A549 (cell line): ENCODE results near the gene TSPEAR.

ENCODE experiments used
- CEBPB ChIP-seq, 2 experiments: fragments of >200 bp in 1 of 2; sonication (Bioruptor Twin) in 1 of 2; formaldehyde crosslinking in 1 of 2; IDR thresholded peaks; 2 replicates each; pipeline ENCODE4 v1.6.1; 2012 to 2016
- CTCF ChIP-seq: fragments of >200 bp; sonication (Bioruptor Twin); formaldehyde crosslinking; IDR thresholded peaks from 3 replicates; pipeline ENCODE4 v1.5.1; 2016
- EP300 ChIP-seq, 2 experiments: fragments of >200 bp; sonication (Bioruptor Twin); formaldehyde crosslinking; IDR thresholded peaks; 2 replicates in 1 of 2; 3 replicates in 1 of 2; pipeline ENCODE4 v1.6.1; 2016 to 2017
- FOSL2 ChIP-seq, 2 experiments: fragments of 450-650 bp in 1 of 2; fragments of >200 bp in 1 of 2; sonication (Bioruptor Twin) in 1 of 2; formaldehyde crosslinking; IDR thresholded peaks; 2 replicates each; pipeline versions ENCODE4 v1.5.0 to v1.6.1; 2016 to 2020; ENCODE audit warnings: mild to moderate bottlenecking in 1 of 2, moderate library complexity in 1 of 2
- HOXA7 ChIP-seq: fragments of 250-450 bp; sonication (Bioruptor Pico); IDR thresholded peaks from 2 replicates; pipeline ENCODE4 v1.5.0; 2020; ENCODE audit warnings: mild to moderate bottlenecking, moderate library complexity
- PBX3 ChIP-seq: IDR thresholded peaks from 2 replicates; pipeline ENCODE4 v1.6.1; 2012
- POLR2A ChIP-seq: IDR thresholded peaks from 2 replicates; pipeline ENCODE4 v1.6.1; 2012; ENCODE audit warnings: mild to moderate bottlenecking, low read length
- RAD21 ChIP-seq, 2 experiments: fragments of >200 bp in 1 of 2; sonication (Bioruptor Twin) in 1 of 2; formaldehyde crosslinking in 1 of 2; IDR thresholded peaks in 1 of 2; conservative IDR thresholded peaks in 1 of 2; 2 replicates in 1 of 2; 3 replicates in 1 of 2; pipeline ENCODE4 v1.6.1; 2012 to 2018; ENCODE audit warnings: inconsistent platforms in 1 of 2
- RCOR1 ChIP-seq: fragments of 150-350 bp; IDR thresholded peaks from 2 replicates; pipeline ENCODE4 v1.6.1; 2014; ENCODE audit warnings: antibody characterized with exemption, low read length, low read depth
- RFX5 ChIP-seq: fragments of 450-650 bp; IDR thresholded peaks from 2 replicates; pipeline ENCODE4 v1.7.1; 2014; ENCODE audit warnings: antibody characterized with exemption, mild to moderate bottlenecking, moderate library complexity
- SMC3 ChIP-seq: fragments of >200 bp; sonication (Bioruptor Twin); formaldehyde crosslinking; IDR thresholded peaks from 3 replicates; pipeline ENCODE4 v1.6.1; 2018; ENCODE audit warnings: inconsistent platforms

GRCh38 chr21:44529503-44530125, 181.8 kb downstream of the TSPEAR start:
- no peak for TF ChIP-seq CTCF
- TF ChIP-seq EP300 (IDR thresholded peaks at IDR 0.05) = no peak
- no peak for TF ChIP-seq RAD21 (conservative IDR thresholded peaks at IDR 0.05 in 1 of 2, IDR thresholded peaks at IDR 0.05 in 1 of 2)
- no peak for TF ChIP-seq SMC3
- TF ChIP-seq FOSL2 (IDR thresholded peaks at IDR 0.05) = no peak
- TF ChIP-seq FOSL2 (CRISPR knock-in tag; IDR thresholded peaks at IDR 0.05) = no peak
- no peak for TF ChIP-seq HOXA7 (CRISPR knock-in tag)
- no peak for TF ChIP-seq POLR2A
- TF ChIP-seq PBX3 = no peak
- no peak for TF ChIP-seq RFX5
- no peak for TF ChIP-seq CEBPB (IDR thresholded peaks at IDR 0.05)
- TF ChIP-seq RCOR1 = no peak
